Right lobe of liver (tissue), 6 donors: Measurements from ENCODE around the gene RNF208. TPM values are rescaled to one million over a fixed set of nuclear protein-coding genes. Genes with fewer than 3 reads are reported as not detected.

Experiments
- ATAC-seq, 4 donors: fragments of 200-7000 bp; cut with Tn5 transposase; one replicate each; pipeline ENCODE4 v1.9.1; 2020; ENCODE audit warnings: mild to moderate bottlenecking in 4 of 4, moderate library complexity in 4 of 4
- DNase-seq, 3 donors: peaks; one replicate each; pipeline ENCODE4 v3.0.0-alpha.2; 2020
- H3K27ac ChIP-seq, 3 donors: fragments of 200-600 bp; one replicate each; pipeline ENCODE4 v1.8.0; 2022
- H3K27me3 ChIP-seq, 2 donors: fragments of 200-600 bp; one replicate each; pipeline ENCODE4 v1.8.0; 2022
- H3K36me3 ChIP-seq, 4 donors: fragments of 200-600 bp; sonication (generic) in 1 of 4; one replicate each; pipeline versions ENCODE4 v1.5.1 to v1.8.0; 2017 to 2022; ENCODE audit warnings: control low read depth in 1 of 4
- H3K4me1 ChIP-seq, 4 donors: fragments of 200-600 bp; sonication (generic) in 1 of 4; one replicate each; pipeline versions ENCODE4 v1.5.1 to v1.8.0; 2017 to 2022; ENCODE audit warnings: control low read depth in 1 of 4
- H3K4me3 ChIP-seq, 3 donors: fragments of 200-600 bp; one replicate each; pipeline ENCODE4 v1.8.0; 2022
- H3K9me3 ChIP-seq, 4 donors: fragments of 200-600 bp; sonication (generic) in 1 of 4; one replicate each; pipeline versions ENCODE4 v1.5.1 to v1.8.0; 2017 to 2022; ENCODE audit warnings: control low read depth in 1 of 4
- POLR2A ChIP-seq: fragments of 450-650 bp; IDR thresholded peaks from one replicate; pipeline ENCODE4 v1.6.1; 2017; ENCODE audit warnings: antibody characterized with exemption, mild to moderate bottlenecking
- WGBS: methylation state at CpG from one replicate; pipeline ENCODE4 v1.1.6; 2018; ENCODE audit warnings: low coverage, low lambda C conversion rate; ENCODE audit not compliant: insufficient coverage; ENCODE audit errors: missing lambda C conversion rate; 5-methylcytosine and 5-hydroxymethylcytosine counted together
- intact Hi-C, 2 donors: fragments of 100-400 bp; cut with DNase I; formaldehyde crosslinking; loops; one replicate each; pipeline versions ENCODE4 v1.11.2 to v1.14.1; 2022
- total RNA-seq, 6 experiments: library from RNA; depleted of rRNA in 2 of 6; stranded (reverse); fragments of >200 nt in 2 of 6; fragmentation: NEBNext Ultra II Directional in 3 of 6; extraction: Animal tissue kit (Norgen Biotek cat#: 25700) in 3 of 6; gene quantifications; one replicate each; pipeline versions ENCODE4 v1.1.0 to v1.2.4, GENCODE V29; 2016 to 2023
- TF ChIP-seq, protein P1 (sequence below), 4 donors: fragments of 200-600 bp in 3 of 4; fragments of 450-650 bp in 1 of 4; IDR thresholded peaks; one replicate each; pipeline versions ENCODE4 v1.5.1 to v1.8.0; 2016 to 2022; ENCODE audit warnings: antibody characterized with exemption in 4 of 4, mild to moderate bottlenecking in 2 of 4
- donor health status: DM: no; HTN: yes; CAD: no.
- donor health status: DM: no; HTN: no; CAD: no.
- donor health status: DM: no; HTN: no; CAD: no.
- donor health status: DM: no; HTN: yes; CAD: no.
- donor health status: DM: no; HTN: yes; CAD: no.

RNF208 gene
- total RNA-seq, 6 experiments from 2014 or later: 3.5 to 12.2 (median 4.5) TPM

DNA sequence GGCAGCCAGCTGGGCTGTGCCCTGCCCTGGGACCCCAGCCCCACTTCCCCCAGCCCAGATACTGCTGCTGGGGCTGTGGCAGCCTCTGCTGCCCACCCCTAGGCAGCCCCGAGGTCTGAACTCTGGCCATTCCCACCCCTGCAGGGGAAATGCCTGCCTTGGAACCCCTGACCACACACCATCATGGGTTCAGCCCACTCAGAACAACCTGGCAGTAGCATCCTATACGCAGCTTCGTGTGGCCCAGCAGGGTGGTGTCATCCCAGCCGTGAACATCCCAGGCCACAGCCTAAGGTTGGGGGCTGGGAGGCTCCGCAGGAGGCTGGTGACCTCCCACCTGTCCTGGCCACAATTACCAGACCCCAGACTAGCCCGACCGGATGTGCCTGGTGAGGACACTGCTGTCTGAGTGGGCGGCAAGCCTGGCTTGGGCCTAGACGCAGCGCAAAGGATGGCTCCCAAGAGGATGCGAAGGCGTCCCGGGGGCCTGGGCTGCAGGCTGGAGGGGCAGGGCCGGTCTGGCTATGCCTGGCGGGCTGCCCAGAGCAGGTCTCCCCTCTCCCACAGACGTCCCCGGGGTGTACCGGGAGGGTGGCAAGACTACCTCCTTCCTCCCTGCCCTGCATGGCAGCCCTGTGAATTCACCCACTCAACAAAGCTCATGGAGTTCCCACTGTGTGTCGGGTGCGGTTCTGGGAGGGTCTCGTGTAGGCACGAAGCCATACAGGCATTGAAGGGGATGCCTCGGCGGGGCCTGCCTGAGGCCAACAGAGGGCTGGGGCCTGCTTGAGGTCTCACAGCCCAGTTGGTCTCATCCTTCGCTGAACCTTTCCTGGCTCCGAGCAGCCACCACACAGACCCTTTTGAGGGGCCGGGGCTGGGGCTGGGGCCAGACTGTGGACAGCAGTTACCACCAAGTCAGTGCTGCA, 7.2 kb upstream of the RNF208 start:
- WGBS: 85% methylated on average over 4 of the region's 27 CpGs
- DNase-seq: no peak
- Histone ChIP-seq H3K4me1 (peaks cover 0 to 3% (median under 1%) of the 10 kb centered on the region in 4 donors), H3K27ac (no peak overlapping the region), H3K36me3 (no peaks in the 10 kb centered on the region), H3K9me3 (no peaks in the 10 kb centered on the region), H3K4me3 (no peak overlapping the region), H3K27me3 (no peaks in the 10 kb centered on the region)
- intact Hi-C loops: no loop called here
- ATAC-seq: no peak
- no peak for TF ChIP-seq POLR2A
- TF ChIP-seq, protein P1, sequence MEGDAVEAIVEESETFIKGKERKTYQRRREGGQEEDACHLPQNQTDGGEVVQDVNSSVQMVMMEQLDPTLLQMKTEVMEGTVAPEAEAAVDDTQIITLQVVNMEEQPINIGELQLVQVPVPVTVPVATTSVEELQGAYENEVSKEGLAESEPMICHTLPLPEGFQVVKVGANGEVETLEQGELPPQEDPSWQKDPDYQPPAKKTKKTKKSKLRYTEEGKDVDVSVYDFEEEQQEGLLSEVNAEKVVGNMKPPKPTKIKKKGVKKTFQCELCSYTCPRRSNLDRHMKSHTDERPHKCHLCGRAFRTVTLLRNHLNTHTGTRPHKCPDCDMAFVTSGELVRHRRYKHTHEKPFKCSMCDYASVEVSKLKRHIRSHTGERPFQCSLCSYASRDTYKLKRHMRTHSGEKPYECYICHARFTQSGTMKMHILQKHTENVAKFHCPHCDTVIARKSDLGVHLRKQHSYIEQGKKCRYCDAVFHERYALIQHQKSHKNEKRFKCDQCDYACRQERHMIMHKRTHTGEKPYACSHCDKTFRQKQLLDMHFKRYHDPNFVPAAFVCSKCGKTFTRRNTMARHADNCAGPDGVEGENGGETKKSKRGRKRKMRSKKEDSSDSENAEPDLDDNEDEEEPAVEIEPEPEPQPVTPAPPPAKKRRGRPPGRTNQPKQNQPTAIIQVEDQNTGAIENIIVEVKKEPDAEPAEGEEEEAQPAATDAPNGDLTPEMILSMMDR (IDR thresholded peaks at IDR 0.05): no peak

DNA sequence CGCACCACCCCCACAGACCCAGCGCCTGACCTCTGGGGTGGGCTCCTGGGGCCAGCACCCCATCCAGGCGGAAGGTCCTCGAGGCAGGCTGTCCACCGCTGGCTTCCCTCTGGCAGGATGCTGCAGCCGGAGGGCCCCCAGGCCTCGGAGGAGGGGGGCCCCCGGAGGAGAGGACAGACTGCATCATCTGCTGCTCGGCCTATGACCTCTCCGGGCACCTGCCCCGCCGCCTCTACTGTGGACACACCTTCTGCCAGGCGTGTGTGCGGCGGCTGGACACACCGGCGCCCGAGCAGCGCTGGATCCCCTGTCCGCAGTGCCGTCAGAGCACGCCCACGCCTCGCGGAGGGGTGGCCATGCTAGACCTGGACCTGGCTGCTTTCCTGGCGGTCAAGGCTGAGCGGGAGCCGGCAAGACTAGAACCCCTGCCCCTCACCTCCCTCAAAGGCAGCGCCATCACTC, 6.5 kb upstream of the RNF208 start:
- H3K27ac ChIP-seq: no peak overlapping the region
- intact Hi-C loops: no loop called here
- WGBS: no CpG with 5 or more reads among the region's 29 CpGs
- H3K4me1 ChIP-seq: peaks cover 0 to 8% (median 3%) of the 10 kb centered on the region in 4 donors
- no peak overlapping the region for H3K4me3 ChIP-seq
- no peaks in the 10 kb centered on the region for H3K9me3 ChIP-seq
- no peak for ATAC-seq
- no peaks in the 10 kb centered on the region for H3K27me3 ChIP-seq
- no peaks in the 10 kb centered on the region for H3K36me3 ChIP-seq
- TF ChIP-seq, protein P1 (IDR thresholded peaks at IDR 0.05): no peak
- no peak for TF ChIP-seq POLR2A
- no peak for DNase-seq

DNA sequence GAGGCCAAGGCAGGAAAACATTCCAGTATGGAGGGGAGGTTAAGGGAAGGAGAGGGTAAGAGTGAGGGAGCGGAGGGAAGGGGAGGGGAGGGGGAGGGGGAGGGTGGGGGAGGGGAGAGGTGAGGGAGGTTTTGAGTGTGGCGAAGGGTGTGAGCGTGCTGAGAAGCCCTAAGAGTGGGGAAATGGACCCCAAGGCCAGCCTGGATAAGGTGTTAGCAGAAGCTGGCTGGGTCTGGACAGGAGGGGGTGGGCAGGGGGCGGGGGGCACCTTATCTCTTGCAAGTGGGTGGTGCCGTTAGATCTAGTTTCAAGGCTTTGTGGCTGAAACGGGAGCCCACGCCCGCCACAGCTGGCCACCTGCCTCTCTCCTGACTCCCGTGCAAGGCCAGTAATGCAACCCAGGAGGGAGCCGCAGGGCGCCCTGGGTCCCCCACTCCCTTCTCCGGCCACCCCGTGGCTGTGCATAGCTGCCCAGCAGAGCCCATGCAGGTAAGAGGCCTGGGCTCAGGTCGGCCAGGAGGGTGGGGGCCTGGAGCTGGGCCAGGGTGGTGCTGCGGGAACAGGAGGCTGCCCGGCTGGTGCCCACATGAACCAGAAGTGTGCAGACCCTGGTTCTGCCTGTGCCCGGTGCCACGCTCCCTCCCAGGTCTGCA, 5.9 kb upstream of the RNF208 start:
- no peak for DNase-seq
- Histone ChIP-seq H3K4me1 (peaks cover 0 to 10% (median 4%) of the 10 kb centered on the region in 4 donors), H3K36me3 (no peaks in the 10 kb centered on the region), H3K4me3 (no peak overlapping the region), H3K9me3 (no peaks in the 10 kb centered on the region), H3K27ac (no peak overlapping the region), H3K27me3 (no peaks in the 10 kb centered on the region)
- 33% methylated on average over 3 of the region's 18 CpGs for WGBS
- TF ChIP-seq POLR2A: no peak
- TF ChIP-seq, protein P1 (IDR thresholded peaks at IDR 0.05): no peak
- ATAC-seq: no peak
- intact Hi-C loops: no loop called here

DNA sequence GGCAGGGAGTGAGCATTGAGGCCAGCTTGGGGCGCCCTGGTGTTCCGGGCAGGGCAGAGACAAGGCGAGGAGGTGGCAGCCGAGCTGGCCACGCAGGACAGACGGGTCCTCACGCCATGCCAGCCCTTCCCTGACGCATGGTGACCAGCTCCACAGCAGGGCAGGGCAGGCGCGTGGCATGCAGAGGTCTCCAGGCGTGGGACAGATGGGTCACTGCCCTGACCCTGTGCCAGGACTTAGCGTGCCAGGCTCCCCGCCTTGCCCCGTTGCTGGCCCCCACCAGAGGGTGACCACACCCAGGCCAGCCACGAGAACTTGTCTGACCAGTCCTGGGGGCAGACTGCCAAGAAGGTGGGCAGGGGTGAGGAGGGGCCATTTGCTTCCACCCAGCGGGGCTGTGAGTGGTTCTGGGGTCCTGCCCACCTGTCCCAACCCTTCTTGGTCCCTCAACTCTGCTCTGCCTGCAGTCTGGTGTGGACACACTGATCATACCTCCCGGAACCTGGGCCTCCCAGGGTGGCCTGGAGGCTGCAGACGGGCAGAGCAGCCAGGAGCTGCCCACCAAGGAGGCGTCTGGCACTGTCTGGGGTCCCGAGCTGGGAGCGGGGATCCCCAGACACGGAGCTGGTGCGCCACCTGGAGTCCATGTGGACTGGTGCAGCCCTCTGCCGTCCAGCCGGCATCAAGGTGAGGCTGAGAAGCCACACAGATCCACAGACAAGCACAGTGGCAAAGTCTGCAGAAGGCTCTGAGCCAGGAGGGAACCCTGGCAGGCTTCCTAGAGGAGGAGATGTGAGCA, 5.2 kb upstream of the RNF208 start, which contains the start of gene RNF224:
RNF224 (plus strand) TSS at position 449 of the 799 bp plus-strand sequence. CDS start 834 bp downstream, outside the sequence.
- H3K4me3 ChIP-seq: no peak within 1 kb of the TSS
- WGBS: 0% methylated on average over 3 of the region's 25 CpGs
- H3K27me3 ChIP-seq: no peaks in the 10 kb centered on the region
- H3K36me3 ChIP-seq: no peaks in the 10 kb centered on the region
- intact Hi-C loops: no loop called here
- peaks cover 0 to 16% (median 5%) of the 10 kb centered on the region in 4 donors for H3K4me1 ChIP-seq
- no peaks in the 10 kb centered on the region for H3K9me3 ChIP-seq
- TF ChIP-seq POLR2A: no peak
- TF ChIP-seq, protein P1 (IDR thresholded peaks at IDR 0.05): peak; percentile 89 to 97 (median 94)
- no peak within 1 kb of the TSS for H3K27ac ChIP-seq
- ATAC-seq: peak; percentile 54 to 61 (median 58)
- DNase-seq: peak; percentile 82 to 84 (median 83)
